GOT3 (cell line): ENCODE data around the gene MEF2D.

Experiments
- DNase-seq: peaks from one replicate; lab custom pipeline; 2025; ENCODE audit warnings: mixed read lengths; lab: John Stamatoyannopoulos, UW

Gene MEF2D

GRCh38 chr1:156500793-156501506 lies 375 bp upstream of the MEF2D start:
- DNase-seq = peak; percentile 90

GRCh38 chr1:156499842-156500542 lies 583 bp downstream of the MEF2D start:
- no peak for DNase-seq

DNA sequence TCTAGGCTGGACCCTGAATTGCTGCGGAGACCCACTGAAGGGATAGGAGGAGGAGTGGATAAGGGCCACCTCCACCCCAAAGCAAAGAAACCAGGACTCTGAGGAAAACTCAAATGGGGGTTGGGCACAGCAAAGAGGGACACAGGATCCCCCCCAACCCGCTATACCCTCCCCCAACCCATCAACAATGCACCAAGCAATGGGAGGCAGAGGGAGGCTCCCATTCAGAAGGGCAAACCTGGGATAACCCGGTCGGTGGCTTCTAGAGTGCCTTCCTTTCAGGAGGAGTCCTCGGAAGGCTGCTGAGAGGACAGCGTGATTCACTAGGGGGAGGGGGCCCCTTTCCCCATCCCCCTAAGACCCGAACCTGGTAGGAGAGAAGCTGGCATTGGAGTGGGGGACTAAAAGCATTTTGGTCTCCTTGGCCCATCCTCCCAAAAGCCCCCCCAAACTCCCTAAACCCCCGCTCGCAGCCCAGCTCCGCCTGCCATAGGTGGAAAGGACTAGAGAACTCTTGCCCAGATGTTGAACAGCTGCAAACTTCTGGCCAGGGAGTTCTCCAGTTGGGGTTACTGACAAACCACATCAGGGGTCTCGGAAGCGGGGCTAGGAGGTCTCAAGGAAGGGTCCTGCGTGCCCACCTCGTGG lies 1.3 kb downstream of the MEF2D start:
- no peak for DNase-seq

- DNase-seq = no peak
Observed at GRCh38 chr1:156498432-156499193, 2.0 kb downstream of the MEF2D start.

- DNase-seq = no peak
Observed at GRCh38 chr1:156497743-156498431, 2.7 kb downstream of the MEF2D start.

DNA sequence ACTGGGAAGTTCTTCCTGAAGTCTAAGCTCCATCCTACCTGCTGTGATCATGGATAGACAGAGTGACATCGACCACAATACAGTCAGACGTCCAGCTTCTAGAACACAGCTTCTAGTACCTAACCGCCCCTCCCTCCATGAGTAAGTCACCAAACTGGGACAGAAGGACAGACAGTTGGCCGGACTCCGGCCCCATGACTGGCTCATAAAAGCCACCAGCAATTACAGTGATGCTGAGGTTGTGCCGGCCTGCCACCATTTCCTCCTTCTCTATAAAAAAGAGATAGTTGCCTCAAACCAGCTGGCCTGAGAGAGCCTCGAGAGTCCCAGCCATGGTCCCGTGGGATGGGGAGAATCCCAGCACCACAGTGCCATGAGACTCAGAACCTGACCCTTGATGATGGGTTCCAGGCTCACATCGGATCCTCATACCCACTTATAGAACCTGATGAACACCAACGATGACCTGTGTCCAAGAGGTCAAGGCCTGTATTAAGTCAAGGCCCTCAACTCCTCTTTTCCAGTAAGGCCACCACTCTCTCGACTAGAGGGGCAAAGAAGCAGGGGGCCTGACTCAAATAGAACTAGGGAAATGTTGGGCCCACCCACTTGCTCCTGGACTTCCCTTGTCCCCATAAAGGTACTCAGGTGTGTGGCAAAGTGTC lies 3.4 kb downstream of the MEF2D start:
- no peak for DNase-seq

GRCh38 chr1:156496211-156496761 lies 4.3 kb downstream of the MEF2D start:
- DNase-seq = no peak

- DNase-seq = no peak
Observed at GRCh38 chr1:156495401-156496140, 5.0 kb downstream of the MEF2D start.

GRCh38 chr1:156494309-156494895 lies 6.2 kb downstream of the MEF2D start:
- no peak for DNase-seq

- DNase-seq = no peak
Observed at GRCh38 chr1:156493742-156494141, 6.8 kb downstream of the MEF2D start.

DNA sequence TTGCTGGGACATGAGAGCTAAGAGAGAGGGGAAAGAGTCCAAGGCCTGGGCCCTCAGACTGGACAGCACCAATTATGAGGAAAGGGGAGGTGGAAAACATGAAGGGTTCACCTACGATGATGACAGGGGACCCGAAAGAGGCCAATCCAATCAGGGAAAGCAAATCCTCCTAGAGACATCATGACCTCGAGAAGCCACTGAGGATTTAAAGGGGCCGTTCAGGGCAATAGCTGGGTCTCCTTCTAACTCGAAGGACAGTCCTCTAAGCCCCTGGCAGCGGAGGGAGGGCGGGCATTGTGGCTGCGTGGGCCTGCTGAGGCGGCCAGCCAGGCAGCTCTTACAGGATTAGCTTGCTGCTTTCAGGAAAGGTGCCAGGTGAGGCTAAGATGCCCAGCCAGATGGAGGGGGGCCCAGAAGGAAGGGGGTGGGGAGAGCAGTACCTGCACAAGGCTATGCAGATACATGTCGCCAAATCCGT lies 7.4 kb downstream of the MEF2D start:
- no peak for DNase-seq

- no peak for DNase-seq
Observed at GRCh38 chr1:156492591-156493080, 7.9 kb downstream of the MEF2D start.

DNA sequence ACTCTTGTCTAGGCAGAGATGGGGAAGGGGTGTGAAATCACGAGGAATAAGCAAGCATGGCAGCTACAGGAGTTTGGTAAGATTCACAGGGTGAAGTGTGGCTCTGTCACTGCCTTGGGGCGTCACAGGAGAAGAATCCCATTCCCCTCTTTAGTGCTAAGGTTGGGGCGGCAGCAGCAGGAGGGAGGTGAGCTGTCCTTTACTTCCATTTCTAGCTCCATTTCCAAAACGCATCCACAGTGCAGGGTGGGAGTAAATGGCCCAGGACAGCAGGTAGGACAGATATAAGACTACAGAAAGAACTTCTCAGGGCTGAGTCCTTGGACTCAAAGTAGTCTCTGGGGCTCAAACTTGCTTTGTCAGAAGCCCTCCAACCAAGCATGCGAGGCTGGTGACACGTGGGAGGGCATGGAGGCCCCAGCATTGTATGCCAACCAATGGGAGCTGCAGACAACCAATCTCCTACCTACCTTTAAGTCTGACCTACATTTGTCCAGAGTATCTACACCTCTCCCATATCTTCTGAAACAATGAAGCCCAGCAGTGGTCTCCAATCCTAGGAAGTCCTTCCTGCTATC lies 8.5 kb downstream of the MEF2D start:
- no peak for DNase-seq

GRCh38 chr1:156491151-156491949 lies 9.2 kb downstream of the MEF2D start:
- DNase-seq = no peak

GRCh38 chr1:156490401-156491032 lies 10.1 kb downstream of the MEF2D start:
- DNase-seq = no peak

DNA sequence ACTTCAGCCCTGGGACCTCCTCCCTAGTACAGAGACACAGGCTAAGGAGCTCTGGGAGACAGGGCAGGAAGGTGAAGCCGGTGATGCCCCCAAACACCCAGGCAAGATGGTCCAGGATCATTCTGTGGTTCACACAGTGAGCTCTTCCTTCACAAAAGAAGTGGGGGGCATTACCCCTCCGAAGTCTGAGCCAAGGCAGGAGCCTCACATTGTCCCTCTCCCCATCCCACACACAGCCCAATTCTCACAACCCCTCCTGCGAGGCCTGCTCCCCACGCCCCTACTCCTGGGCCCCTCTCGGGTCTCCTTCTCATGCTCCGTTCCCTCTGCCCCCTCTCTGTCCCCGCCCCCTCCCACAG lies 10.7 kb downstream of the MEF2D start:
- no peak for DNase-seq

GRCh38 chr1:156489166-156489934 lies 11.2 kb downstream of the MEF2D start:
- no peak for DNase-seq
